Fibroblast of pulmonary artery (primary cell): ENCODE results near the gene UNC13A.

Experiments
- DNase-seq: peaks from one replicate; pipeline ENCODE4 v3.0.0-alpha.2; 2010; ENCODE audit warnings: low read depth
- H3K4me3 ChIP-seq: replicated peaks from 2 replicates; pipeline ENCODE4 v1.5.1; 2011; ENCODE audit warnings: low read depth, mild to moderate bottlenecking, control low read depth, low read length, moderate library complexity
- CTCF ChIP-seq: IDR thresholded peaks from 2 replicates; pipeline ENCODE4 v1.5.1; 2011; ENCODE audit warnings: mild to moderate bottlenecking, control low read depth, low read length, inconsistent platforms; ENCODE audit errors: missing control alignments

Gene UNC13A

GRCh38 chr19:17721111-17721628, 33.0 kb upstream of the UNC13A start:
- peak overlapping the region; percentile 81 for H3K4me3 ChIP-seq
- DNase-seq, result no peak
- TF ChIP-seq CTCF, result no peak

GRCh38 chr19:17720440-17720839, 32.3 kb upstream of the UNC13A start:
- peak overlapping the region; percentile 81 for H3K4me3 ChIP-seq
- no peak for TF ChIP-seq CTCF
- DNase-seq, result no peak

- TF ChIP-seq CTCF, result no peak
- DNase-seq, result no peak
- H3K4me3 ChIP-seq, result peak overlapping the region; percentile 81
Observed at GRCh38 chr19:17719730-17720400, 31.7 kb upstream of the UNC13A start.

GRCh38 chr19:17718947-17719711, 31.0 kb upstream of the UNC13A start, which contains the start of gene MAP1S:
MAP1S (plus strand) TSS chr19:17719480; CDS start chr19:17719503, 23 bp downstream.
- DNase-seq, result peak; percentile 55
- H3K4me3 ChIP-seq, result peak within 1 kb of the TSS; percentile 81

GRCh38 chr19:17718550-17718946, 30.4 kb upstream of the UNC13A start:
- no peak overlapping the region for H3K4me3 ChIP-seq
- no peak for TF ChIP-seq CTCF
- DNase-seq, result no peak

More at GRCh38 chr19:17718947-17719711, 31.0 kb upstream of the UNC13A start, which contains the start of gene MAP1S:
- no peak for TF ChIP-seq CTCF

- peak; percentile 17 for TF ChIP-seq CTCF
- no peak for DNase-seq
- H3K4me3 ChIP-seq, result no peak overlapping the region
Observed at GRCh38 chr19:17716309-17716929, 28.3 kb upstream of the UNC13A start.
